Measurements from ENCODE around the gene AGPAT4.

GRCh38 chr6:161210857-161211256, 63.0 kb downstream of the AGPAT4 start:
- TF ChIP-seq, protein P1, sequence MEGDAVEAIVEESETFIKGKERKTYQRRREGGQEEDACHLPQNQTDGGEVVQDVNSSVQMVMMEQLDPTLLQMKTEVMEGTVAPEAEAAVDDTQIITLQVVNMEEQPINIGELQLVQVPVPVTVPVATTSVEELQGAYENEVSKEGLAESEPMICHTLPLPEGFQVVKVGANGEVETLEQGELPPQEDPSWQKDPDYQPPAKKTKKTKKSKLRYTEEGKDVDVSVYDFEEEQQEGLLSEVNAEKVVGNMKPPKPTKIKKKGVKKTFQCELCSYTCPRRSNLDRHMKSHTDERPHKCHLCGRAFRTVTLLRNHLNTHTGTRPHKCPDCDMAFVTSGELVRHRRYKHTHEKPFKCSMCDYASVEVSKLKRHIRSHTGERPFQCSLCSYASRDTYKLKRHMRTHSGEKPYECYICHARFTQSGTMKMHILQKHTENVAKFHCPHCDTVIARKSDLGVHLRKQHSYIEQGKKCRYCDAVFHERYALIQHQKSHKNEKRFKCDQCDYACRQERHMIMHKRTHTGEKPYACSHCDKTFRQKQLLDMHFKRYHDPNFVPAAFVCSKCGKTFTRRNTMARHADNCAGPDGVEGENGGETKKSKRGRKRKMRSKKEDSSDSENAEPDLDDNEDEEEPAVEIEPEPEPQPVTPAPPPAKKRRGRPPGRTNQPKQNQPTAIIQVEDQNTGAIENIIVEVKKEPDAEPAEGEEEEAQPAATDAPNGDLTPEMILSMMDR (conservative IDR thresholded peaks at IDR 0.05; ENCODE audit: low read length) = no peak
- no peak for TF ChIP-seq EZH2phosphoT487 (IDR thresholded peaks at IDR 0.05; ENCODE audit: borderline replicate concordance)
